ENCODE measurements around the gene PRKG1.

Gene PRKG1

DNA sequence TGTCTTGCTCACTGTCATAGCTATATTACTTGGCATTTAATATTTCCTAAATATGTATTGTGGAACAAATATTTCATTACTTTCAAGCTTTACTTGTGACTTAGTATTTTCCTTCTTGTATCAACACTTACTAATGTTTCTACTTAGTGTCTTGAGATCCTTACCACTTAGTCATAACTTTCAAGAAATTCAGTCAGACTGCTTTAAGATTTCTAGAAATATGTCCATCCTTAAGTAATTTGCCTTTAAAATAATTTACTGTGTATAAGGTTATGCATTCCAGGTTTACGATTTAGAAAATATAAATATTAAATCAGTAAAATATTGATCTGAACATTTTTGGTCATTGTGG, 712.4 kb downstream of the PRKG1 start:
- DNase-seq: no peak

DNA sequence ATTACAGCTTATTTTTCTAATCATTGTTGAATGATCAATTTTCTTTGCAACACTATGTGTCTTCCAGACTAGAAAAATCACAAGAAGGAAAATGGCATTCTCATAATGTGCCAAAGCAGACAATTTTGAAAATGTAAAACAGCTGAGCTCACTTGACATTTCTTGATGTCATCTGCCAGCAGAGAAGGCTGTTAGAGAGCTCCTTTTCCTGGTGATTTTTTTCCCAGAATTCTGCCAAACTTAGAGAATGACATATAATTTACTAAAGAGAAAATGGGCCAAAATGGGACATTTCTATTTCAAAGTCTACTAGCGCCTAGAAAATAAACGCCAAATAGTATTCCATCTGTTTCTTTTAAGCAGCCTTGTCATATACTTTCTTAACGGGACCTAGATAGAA, 714.0 kb downstream of the PRKG1 start:
- no peak for DNase-seq

DNA sequence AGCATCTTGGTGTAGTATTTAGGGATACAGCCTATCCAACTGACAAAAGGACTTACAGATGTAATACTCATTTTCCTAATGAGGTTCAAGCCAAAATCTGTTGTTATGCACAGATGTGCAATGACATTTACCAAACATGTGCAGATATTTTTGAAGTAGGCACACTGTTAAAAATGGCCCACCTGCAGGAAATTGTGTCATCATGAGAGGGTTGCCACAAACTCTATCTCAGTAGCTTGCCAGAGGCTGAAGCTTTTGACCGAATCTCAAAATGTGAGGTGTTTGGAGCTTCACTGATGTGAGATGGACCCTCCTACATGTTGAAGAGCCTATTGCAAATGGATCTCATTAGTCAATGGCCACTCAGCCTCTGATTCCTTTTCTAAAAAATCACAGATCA, 714.8 kb downstream of the PRKG1 start:
- DNase-seq: no peak

DNA sequence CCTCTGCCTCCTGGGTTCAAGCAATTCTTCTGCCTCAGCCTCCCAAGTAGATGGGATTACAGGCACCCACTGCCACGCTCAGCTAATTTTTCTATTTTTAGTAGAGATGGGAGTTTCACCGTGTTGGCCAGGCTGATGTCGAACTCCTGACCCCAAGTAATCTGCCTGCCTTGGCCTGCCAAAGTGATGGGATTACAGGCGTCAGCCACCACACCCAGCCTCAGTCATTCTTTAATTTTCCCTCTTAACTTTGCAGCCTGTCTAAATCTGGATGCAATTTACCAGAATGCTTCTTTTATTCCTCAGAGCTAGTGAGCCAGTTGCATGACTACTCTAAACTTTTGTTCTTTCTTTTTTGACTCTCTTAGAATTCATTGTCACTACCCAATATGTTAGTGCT, 715.6 kb downstream of the PRKG1 start:
- no peak for DNase-seq

DNA sequence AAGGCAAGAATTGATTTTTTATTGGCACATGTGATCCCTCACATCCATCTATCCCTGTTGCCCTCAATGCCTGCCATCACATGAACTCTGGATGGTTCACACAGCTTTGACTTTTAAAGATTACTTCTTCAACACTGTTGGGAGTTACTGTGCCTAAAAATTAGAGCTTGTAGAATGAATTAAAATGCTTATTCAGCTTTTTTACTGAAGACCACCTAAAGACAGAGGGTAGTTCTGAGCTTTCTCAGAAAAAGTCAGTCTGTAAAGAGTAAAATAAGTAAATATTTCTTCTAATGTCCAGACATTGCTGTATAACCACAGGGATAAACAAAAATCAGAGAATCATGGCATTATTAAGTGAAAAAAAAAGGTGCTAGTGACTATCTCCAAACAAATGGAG, 718.4 kb downstream of the PRKG1 start:
- DNase-seq: no peak

DNA sequence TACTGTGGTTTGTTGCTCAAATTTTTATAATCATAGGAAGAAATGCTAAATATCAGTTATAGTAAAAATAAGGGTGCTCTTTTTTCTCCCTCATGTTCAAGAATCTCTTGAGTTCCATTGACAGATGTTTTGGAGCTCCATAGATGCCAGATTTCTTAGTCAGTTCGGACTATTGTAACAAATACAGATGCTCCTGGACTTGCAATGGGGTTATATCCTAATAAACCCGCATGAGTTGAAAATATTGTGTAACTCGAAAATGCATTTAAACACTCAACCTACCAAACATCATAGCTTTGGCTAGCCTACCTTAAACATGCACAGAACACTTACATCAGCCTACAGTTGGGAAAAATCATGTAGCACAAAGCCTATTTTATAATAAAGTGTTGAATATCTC, 725.8 kb downstream of the PRKG1 start:
- DNase-seq: no peak

DNA sequence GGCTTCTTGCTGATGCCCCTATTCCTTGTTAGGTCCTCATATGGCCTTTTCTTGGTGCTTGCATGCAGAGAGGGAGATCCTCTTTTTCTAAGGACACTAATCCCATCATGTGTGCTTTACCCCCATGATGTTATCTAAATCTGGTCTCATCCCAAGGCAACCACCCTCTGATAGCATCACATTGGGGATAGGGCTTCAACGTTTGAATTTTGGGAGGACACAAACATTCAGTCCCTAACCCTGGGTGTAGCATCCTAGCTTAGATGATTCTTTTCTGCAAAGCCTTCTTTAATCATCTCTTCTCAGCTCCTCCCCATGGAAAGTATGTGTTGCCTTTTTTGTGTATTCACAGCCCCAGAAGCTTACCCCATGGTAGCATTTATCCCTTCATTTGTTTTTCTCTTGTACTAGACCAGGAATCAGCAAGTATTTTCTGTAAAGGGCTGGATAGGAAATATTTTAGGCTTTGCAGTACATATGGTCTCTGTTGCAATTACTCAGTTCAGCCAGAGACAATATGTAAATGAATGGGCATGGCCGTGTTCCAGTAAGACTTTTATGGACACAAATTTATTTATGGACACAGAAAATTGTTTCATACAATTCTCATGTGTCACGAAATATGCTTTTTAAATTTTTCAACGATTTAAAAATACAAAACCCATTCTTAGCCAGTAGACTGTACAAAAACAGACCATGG, 726.6 kb downstream of the PRKG1 start:
- DNase-seq: no peak

DNA sequence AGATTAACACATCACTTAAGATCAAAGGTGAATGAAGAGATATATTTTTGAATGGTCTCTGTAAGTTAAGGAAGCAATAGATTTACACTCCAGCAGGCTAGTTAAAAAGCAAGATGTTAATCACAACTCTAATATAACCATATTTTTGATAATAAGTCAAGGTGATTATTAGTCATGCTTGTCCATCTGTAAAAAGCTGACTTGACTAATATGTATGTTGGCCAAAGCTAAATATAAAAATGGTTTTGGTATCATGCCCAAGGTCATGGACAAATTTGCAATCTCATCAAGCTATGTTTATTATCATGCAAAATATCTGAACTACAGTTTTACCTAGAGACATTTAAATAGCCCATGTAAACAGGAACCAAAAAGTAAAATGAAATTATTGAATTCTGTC, 727.7 kb downstream of the PRKG1 start:
- no peak for DNase-seq

DNA sequence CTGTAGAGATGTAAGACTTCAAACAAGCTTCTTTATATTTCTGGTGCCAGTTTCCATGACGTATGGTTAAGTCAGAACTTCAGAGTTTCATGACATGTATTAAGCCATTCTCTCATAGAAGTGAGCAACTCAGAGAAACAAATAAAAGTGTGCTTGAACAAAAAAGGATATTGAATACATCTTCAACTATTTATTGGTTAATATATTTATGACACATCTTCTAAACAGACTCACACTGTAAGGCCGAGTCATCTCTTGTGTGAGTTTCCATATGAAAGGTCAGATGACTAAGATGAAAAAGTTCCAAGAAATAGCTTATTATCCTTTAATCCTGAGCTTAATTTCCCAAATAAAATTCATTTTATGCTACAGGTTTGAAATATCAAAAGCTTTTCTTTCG, 730.6 kb downstream of the PRKG1 start:
- no peak for DNase-seq

GRCh38 chr10:51806079-51806835, 732.0 kb downstream of the PRKG1 start:
- no peak for DNase-seq

DNA sequence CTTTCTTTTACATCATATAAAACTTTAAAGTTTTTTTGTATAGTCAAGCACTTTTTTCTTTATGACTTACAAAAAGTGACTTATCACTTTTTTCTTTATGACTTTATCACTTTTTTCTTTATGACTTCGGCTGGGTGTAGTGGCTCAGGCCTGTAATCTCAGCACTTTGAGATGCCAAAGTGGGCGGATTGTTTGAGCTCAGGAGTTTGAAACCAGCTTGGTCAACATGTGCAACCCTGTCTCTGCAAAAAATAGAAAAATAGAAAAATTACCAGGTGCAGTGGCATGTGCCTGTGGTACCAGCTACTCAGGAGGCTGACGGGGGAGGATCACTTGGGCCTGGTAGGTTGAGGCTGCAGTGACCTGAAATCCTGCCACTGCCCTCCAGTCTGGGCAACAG, 733.9 kb downstream of the PRKG1 start:
- no peak for DNase-seq

GRCh38 chr10:51815723-51816122, 741.4 kb downstream of the PRKG1 start:
- DNase-seq: no peak

GRCh38 chr10:51821045-51821444, 746.8 kb downstream of the PRKG1 start:
- no peak for DNase-seq

DNA sequence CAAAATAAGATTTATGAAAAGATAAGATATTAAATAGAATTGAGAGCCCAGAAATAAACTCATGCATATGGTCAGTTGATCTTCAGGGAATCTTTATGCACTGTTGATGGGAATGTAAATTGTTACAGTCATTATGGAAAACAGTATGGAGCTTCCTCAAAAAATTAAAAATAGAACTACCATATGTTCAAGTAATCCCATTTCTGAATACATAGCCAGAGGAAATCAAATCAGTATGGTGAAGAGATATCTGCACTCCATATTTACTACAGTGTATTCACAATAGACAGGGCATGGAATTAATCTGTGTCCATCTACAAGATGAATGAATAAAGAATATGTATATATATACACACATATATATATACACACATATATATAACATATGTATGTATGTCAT, 747.5 kb downstream of the PRKG1 start:
- no peak for DNase-seq

GRCh38 chr10:51832652-51833383, 758.5 kb downstream of the PRKG1 start:
- DNase-seq: peak; percentile 1

DNA sequence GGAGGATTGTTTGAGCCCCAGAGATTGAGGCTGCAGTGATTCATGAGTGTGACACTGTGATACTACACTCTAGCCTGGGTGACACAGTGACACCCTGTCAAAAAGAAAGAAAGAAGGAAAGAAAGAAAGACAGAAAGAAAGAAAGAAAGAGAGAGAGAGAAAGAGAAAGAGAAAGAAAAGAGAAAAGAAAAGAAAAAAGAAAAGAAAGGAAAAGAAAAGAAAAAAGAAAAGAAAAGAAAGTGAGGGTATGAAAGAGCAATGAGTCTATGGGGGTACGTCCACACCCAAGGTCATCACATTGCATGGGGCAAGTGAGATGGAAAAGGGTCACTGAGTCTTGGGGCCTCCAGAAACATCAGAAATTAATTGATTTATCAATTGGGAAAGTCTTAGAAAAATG, 760.3 kb downstream of the PRKG1 start:
- DNase-seq: no peak

GRCh38 chr10:51838471-51838870, 764.2 kb downstream of the PRKG1 start:
- DNase-seq: no peak

- DNase-seq: no peak
These were observed 769.7 kb downstream of the PRKG1 start for GRCh38 chr10:51843966-51844365.

DNA sequence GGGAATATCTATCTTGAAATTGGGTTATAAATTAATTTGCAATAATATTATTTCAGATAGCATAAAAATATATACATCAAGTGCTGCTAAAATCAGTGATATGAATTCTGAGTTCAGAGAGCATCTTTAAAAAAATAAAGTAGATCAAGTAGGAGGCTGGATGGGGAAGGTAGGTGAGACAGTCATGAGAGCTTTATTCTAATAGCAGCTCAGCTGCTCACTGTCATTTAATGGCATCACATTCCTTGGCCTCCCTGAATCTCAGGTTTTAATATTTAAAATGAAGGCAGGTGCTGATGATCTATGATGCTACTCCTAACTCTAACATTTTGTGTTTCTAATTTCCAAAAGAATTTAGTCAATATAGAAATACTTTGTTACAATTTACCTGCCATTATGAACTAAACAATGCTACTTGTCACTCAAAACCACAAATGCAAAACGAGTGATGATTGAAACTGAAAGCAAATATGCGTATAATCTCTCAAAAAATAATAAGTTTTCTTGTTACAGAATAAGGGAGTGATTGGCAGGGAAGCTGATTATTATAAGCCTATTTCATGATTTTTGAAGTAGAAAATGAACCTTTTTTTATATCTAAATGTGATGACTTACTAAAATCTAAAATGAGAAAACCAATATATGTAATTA, 772.7 kb downstream of the PRKG1 start:
- no peak for DNase-seq

- DNase-seq: no peak
These were observed 778.0 kb downstream of the PRKG1 start for GRCh38 chr10:51852297-51852696.

- no peak for DNase-seq
These were observed 783.0 kb downstream of the PRKG1 start for GRCh38 chr10:51857305-51857704.

DNA sequence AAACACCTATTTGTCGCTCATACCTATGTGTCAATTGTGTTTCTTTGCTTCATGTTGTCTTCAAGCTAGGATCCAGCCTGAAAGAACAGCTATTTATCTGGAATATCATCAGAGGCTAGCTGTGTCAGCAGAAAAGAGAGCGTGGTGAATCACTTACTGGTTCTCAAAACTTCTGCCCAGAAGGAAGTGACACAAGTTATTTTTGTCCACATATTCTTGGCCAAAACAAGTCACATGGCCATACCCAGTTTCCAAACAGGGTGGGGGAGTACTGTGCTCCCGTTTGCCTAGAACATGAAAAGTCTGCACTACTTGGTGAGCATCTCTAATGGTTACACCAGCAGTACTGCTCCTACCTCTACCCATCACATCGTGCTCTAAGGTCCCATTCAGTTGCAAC, 786.0 kb downstream of the PRKG1 start:
- DNase-seq: no peak

DNA sequence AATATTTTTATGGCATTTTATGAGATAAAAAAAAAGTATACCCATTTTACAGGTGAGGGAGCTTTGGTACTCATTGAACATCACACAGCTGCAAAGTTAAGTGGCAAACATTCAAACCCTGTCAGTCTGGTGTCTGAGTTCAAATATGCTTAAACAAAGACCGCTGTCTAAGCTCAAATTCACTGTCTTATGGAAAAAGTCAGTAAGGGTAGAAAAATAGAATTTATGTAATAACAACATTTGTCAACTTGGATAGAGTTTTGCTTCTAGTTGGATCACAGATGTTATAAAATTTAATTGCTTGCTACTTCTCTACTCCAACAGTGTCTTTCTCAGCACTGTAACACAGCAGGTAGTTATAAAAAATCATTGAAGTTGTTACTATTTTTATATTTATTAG, 786.8 kb downstream of the PRKG1 start:
- no peak for DNase-seq

DNA sequence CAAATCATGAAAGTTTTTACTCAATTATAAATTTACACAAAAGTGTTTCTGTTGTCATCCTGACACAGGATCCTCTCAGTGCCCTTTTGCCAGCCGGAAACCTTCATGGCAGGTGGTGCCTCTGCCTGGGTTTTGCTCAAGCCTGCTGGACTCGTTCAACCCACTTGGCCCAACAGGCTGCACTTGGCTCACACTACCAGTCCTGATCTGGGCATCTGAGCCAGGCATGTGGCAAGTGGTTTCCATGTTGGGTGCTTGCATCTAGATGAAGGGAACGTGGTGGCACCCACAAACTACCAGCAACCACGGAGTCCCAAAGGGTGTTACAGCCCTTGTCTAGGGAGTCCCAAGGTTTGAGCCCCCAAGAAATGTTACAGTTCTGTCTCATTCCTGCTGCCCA, 787.4 kb downstream of the PRKG1 start:
- no peak for DNase-seq
